IMR-90 (cell line): ENCODE data around the gene USP31. TPM values are rescaled to one million over a fixed set of nuclear protein-coding genes. Genes with fewer than 3 reads are reported as not detected.
A peak's percentile ranks its signal among the peaks of the same experiment; 100 is the strongest.

Experiments
- ATAC-seq: fragments of 200-7000 bp; cut with Tn5 transposase; 2 replicates; pipeline ENCODE4 v1.9.1; 2020; ENCODE audit warnings: low read depth, mild to moderate bottlenecking, moderate library complexity
- BruUV-seq: library from RNA; stranded (reverse); fragments of 400-500 nt; replicated peaks from 2 replicates; lab custom pipeline; 2021; lab: Mats Ljungman, UMichigan
- CTCF ChIA-PET: fragments of 300-600 bp; formaldehyde crosslinking; extraction: SDS; loops from one replicate; lab custom pipeline; 2021; ENCODE audit warnings: antibody characterized with exemption; lab: Yijun Ruan, JAX
- POLR2A ChIA-PET: fragments of 300-600 bp; sonication (Branson Sonifier 250); formaldehyde crosslinking; loops from one replicate; lab custom pipeline; 2022; ENCODE audit warnings: antibody characterized with exemption; ENCODE audit not compliant: unreplicated experiment; lab: Charles Lee
- DNase-seq: peaks from one replicate; pipeline ENCODE4 v3.0.0; 2013
- H2AFZ ChIP-seq: replicated peaks from 2 replicates; pipeline ENCODE3; 2013; ENCODE audit warnings: low read length, mild to moderate bottlenecking; ENCODE audit not compliant: poor library complexity
- H2AK5ac ChIP-seq: 2 replicates; pipeline ENCODE4 v1.6.1; 2013; ENCODE audit warnings: low read depth, low read length, inconsistent platforms
- H2AK9ac ChIP-seq: replicated peaks from 2 replicates; pipeline ENCODE3; 2013; ENCODE audit warnings: mild to moderate bottlenecking, low read depth, low read length, moderate library complexity; ENCODE audit not compliant: poor library complexity
- H2BK120ac ChIP-seq: 2 replicates; pipeline ENCODE4 v1.6.1; 2013; ENCODE audit warnings: low read depth, low read length, inconsistent platforms
- H2BK15ac ChIP-seq: 3 replicates; pipeline ENCODE4 v1.6.1; 2013; ENCODE audit warnings: low read depth, low read length, inconsistent platforms
- H2BK20ac ChIP-seq: 2 replicates; pipeline ENCODE4 v1.6.1; 2013; ENCODE audit warnings: low read depth, mild to moderate bottlenecking, inconsistent platforms, low read length, moderate library complexity
- H2BK5ac ChIP-seq: 2 replicates; pipeline ENCODE4 v1.6.1; 2013; ENCODE audit warnings: mild to moderate bottlenecking, low read depth, low read length, inconsistent platforms; ENCODE audit not compliant: poor library complexity, severe bottlenecking
- H3K14ac ChIP-seq: replicated peaks from 2 replicates; pipeline ENCODE4 v1.6.1; 2013; ENCODE audit warnings: low read depth, low read length, inconsistent platforms
- H3K18ac ChIP-seq: 2 replicates; pipeline ENCODE4 v1.6.1; 2013; ENCODE audit warnings: low read depth, low read length, control low read depth
- H3K23ac ChIP-seq: 2 replicates; pipeline ENCODE4 v1.6.1; 2013; ENCODE audit warnings: low read depth, low read length, inconsistent platforms
- H3K27ac ChIP-seq: 2 replicates; pipeline ENCODE4 v1.5.1; 2013; ENCODE audit warnings: mild to moderate bottlenecking, control low read depth, low read length; ENCODE audit not compliant: insufficient read depth
- H3K27me3 ChIP-seq: 2 replicates; pipeline ENCODE4 v1.6.1; 2013; ENCODE audit warnings: low read length; ENCODE audit not compliant: control insufficient read depth, insufficient read depth
- H3K36me3 ChIP-seq: 2 replicates; pipeline ENCODE4 v1.6.1; 2013; ENCODE audit warnings: low read length, mixed read lengths; ENCODE audit not compliant: control insufficient read depth, insufficient read depth
- H3K4ac ChIP-seq: 2 replicates; pipeline ENCODE4 v1.6.1; 2013; ENCODE audit warnings: low read depth, low read length, inconsistent platforms
- H3K4me1 ChIP-seq: 2 replicates; pipeline ENCODE4 v1.6.1; 2013; ENCODE audit warnings: low read length, mixed read lengths; ENCODE audit not compliant: control insufficient read depth, insufficient read depth
- H3K4me2 ChIP-seq: 2 replicates; pipeline ENCODE4 v1.6.1; 2013; ENCODE audit warnings: low read depth, mild to moderate bottlenecking, control low read depth, low read length, moderate library complexity
- H3K4me3 ChIP-seq: 2 replicates; pipeline ENCODE4 v1.5.1; 2013; ENCODE audit warnings: low read depth, mild to moderate bottlenecking, control low read depth, low read length, moderate library complexity; ENCODE audit not compliant: insufficient read depth
- H3K56ac ChIP-seq: 2 replicates; pipeline ENCODE4 v1.6.1; 2013; ENCODE audit warnings: low read length, inconsistent platforms; ENCODE audit not compliant: insufficient read depth; ENCODE audit errors: extremely low read depth
- H3K79me1 ChIP-seq, 2 experiments: 2 replicates each; pipeline ENCODE4 v1.6.1; 2013; ENCODE audit warnings: low read length in 2 of 2, inconsistent platforms in 1 of 2, low read depth in 1 of 2
- H3K9ac ChIP-seq: 2 replicates; pipeline ENCODE4 v1.6.1; 2013; ENCODE audit warnings: low read depth, low read length, control low read depth
- H3K9me1 ChIP-seq: 2 replicates; pipeline ENCODE4 v1.6.1; 2013; ENCODE audit warnings: low read length, inconsistent platforms; ENCODE audit not compliant: insufficient read depth
- H3K9me3 ChIP-seq: 2 replicates; pipeline ENCODE4 v1.6.1; 2013; ENCODE audit warnings: low read length; ENCODE audit not compliant: control insufficient read depth, insufficient read depth
- H4K20me1 ChIP-seq: 2 replicates; pipeline ENCODE4 v1.6.1; 2013; ENCODE audit warnings: low read length, inconsistent platforms; ENCODE audit not compliant: insufficient read depth
- H4K5ac ChIP-seq: 2 replicates; pipeline ENCODE4 v1.6.1; 2013; ENCODE audit warnings: mild to moderate bottlenecking, low read depth, low read length, control low read depth
- H4K8ac ChIP-seq, 2 experiments: 2 replicates each; pipeline ENCODE4 v1.6.1; 2013; ENCODE audit warnings: low read depth in 2 of 2, low read length in 2 of 2, control low read depth in 1 of 2, inconsistent platforms in 1 of 2
- H4K91ac ChIP-seq: 2 replicates; pipeline ENCODE4 v1.6.1; 2013; ENCODE audit warnings: low read depth, low read length, inconsistent platforms; ENCODE audit not compliant: insufficient read depth
- CEBPB ChIP-seq: IDR thresholded peaks from 2 replicates; pipeline ENCODE4 v1.6.1; 2012; ENCODE audit warnings: low read depth, low read length, improper control_type of control experiment
- WGBS, 2 experiments: methylation state at CpG; one replicate each; pipeline versions ENCODE4 v1.1.5 to v1.1.7; 2013; ENCODE audit warnings: missing lambda C conversion rate in 2 of 2; ENCODE audit not compliant: insufficient read length in 1 of 2; ENCODE audit errors: extremely low coverage in 2 of 2; 5-methylcytosine and 5-hydroxymethylcytosine counted together
- dilution Hi-C: fragments of 300-500 bp; cut with HindIII; formaldehyde crosslinking; loops from one replicate; pipeline ENCODE4 v1.14.3; 2018; ENCODE audit warnings: low sequenced_read_pairs; ENCODE audit not compliant: unreplicated experiment
- in situ Hi-C: fragments of 300-500 bp; cut with MboI; formaldehyde crosslinking; loops from 3 replicates; pipeline ENCODE4 v1.14.3; 2019; ENCODE audit warnings: low sequenced_read_pairs, inconsistent platforms, mixed read lengths
- intact Hi-C: fragments of 100-400 bp; cut with micrococcal nuclease; formaldehyde crosslinking; loops from 2 replicates; pipeline ENCODE4 v1.10.0; 2022
- polyA plus RNA-seq, 3 experiments: library from polyadenylated mRNA; depleted of rRNA; stranded (reverse); fragments of >200 nt; gene quantifications; 2 replicates each; pipeline ENCODE4 v1.2.3, GENCODE V29; 2012; ENCODE audit warnings: low replicate concordance in 1 of 3
- total RNA-seq: library from RNA; depleted of rRNA; stranded (reverse); fragments of >200 nt; gene quantifications from 2 replicates; pipeline ENCODE4 v1.2.3, GENCODE V29; 2012

The USP31 gene
- total and polyA plus RNA-seq, 2 of the 4 experiments (the other 2 are of a cell fraction): 2.9 to 3.4 TPM

DNA sequence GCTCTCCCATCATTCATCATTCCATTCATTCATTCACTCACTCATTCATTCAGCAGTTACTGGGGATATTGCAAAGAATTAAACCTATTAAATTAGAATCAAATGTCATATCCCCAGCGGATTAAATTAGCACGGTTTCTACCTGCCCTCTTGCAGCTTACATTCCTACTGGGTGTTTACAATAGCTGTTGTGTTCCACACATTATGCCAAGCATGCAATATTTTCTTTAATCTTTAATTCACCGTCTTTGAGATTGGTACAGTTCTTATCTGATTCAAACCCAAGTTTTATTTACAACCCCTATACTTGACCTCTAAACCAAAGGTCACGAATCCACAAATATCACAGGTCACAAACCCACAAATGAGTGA, 727 bp upstream of the USP31 start:
- Histone ChIP-seq H4K20me1 (peaks cover 7% of the 10 kb centered on the region; the same call in 1 of the 2 replicates), H2AK9ac (no peak overlapping the region), H2BK15ac (no peak overlapping the region), H3K27me3 (no peaks in the 10 kb centered on the region; the same call in 1 of the 2 replicates), H3K9me3 (no peaks in the 10 kb centered on the region), H3K4me3 (peak overlapping the region; percentile 71), H3K14ac (no peak overlapping the region), H2BK120ac (no peak overlapping the region), H3K4ac (no peak overlapping the region), H4K8ac (peak overlapping the region; percentile 24 to 83; a peak in 2 of 4 replicates), H3K4me2 (peak overlapping the region; percentile 98), H3K56ac (no peak overlapping the region), H3K9ac (no peak overlapping the region; the same call in 1 of the 2 replicates), H4K91ac (no peak overlapping the region), H2AK5ac (no peak overlapping the region), H4K5ac (no peak overlapping the region; the same call in 1 of the 2 replicates), H2BK20ac (no peak overlapping the region), H3K9me1 (0 out of 2 replicates have a peak, but pooled peaks cover 3% of the 10 kb centered on the region), H3K18ac (no peak overlapping the region), H3K27ac (no peak overlapping the region), H3K23ac (no peak overlapping the region), H3K4me1 (peaks cover 5% of the 10 kb centered on the region; the same call in 1 of the 2 replicates), H3K36me3 (no peaks in the 10 kb centered on the region), H2BK5ac (no peak overlapping the region), H3K79me1 (peaks cover 11 to 19% of the 10 kb centered on the region in 2 experiments; a peak in 3 of 4 replicates), H2AFZ (peak overlapping the region; percentile 93)
- BruUV-seq: no TSS peak
- DNase-seq: no peak
- no peak for ATAC-seq
- no CpG with 5 or more reads among the region's 4 CpGs for WGBS, 2 experiments
- ChIA-PET CTCF (no interaction called here), POLR2A (no interaction called here)
- dilution Hi-C loops: no loop called here
- intact Hi-C loops: loop anchor here (5.0 kb wide), 1 partner anchor 78 kb away; no protein-coding TSS in a partner anchor
- in situ Hi-C loops: no loop called here
- no peak for TF ChIP-seq CEBPB
